ENCODE data around the gene FBLN5. TPM values are rescaled to one million over a fixed set of nuclear protein-coding genes. Genes with fewer than 3 reads are reported as not detected.

Gene FBLN5
- total RNA-seq, 1 experiment from 2014 or later = 1.0 TPM

- Histone ChIP-seq H3K9me3 (ENCODE audit: control insufficient read depth, low read depth, low read length) (no peaks in the 10 kb centered on the region), H4K91ac (ENCODE audit: insufficient read length, low read depth, low read length) (no peak overlapping the region), H3K79me2 (ENCODE audit: insufficient read depth, low read length) (no peaks in the 10 kb centered on the region), H3K14ac (ENCODE audit: insufficient read depth, low read length) (no peak overlapping the region), H4K8ac (replicated peaks; ENCODE audit: insufficient read length, low read depth, low read length) (no peak overlapping the region), H3K56ac (ENCODE audit: insufficient read length, low read depth, low read length) (no peak overlapping the region), H2BK15ac (ENCODE audit: low read depth, low read length) (no peak overlapping the region), H2AK5ac (ENCODE audit: insufficient read length, low read length) (no peak overlapping the region), H3K4me2 (ENCODE audit: insufficient read depth, insufficient read length, low read length) (no peak overlapping the region), H3K18ac (ENCODE audit: insufficient read length, low read depth, low read length) (no peak overlapping the region), H3K79me1 (ENCODE audit: insufficient read depth, low read depth, low read length, poor library complexity, severe bottlenecking) (no peaks in the 10 kb centered on the region), H4K5ac (ENCODE audit: insufficient read length, low read depth, low read length) (no peak overlapping the region), H3K4ac (ENCODE audit: low read depth, low read length) (no peak overlapping the region), H3K4me1 (ENCODE audit: insufficient read depth, low read length) (no peaks in the 10 kb centered on the region), H4K20me1 (ENCODE audit: control insufficient read depth, insufficient read depth, insufficient read length) (no peaks in the 10 kb centered on the region), H3K27me3 (ENCODE audit: insufficient read depth, low read length) (no peaks in the 10 kb centered on the region), H2BK5ac (ENCODE audit: insufficient read length, low read length) (peak overlapping the region; percentile 77), H2BK120ac (ENCODE audit: low read depth, low read length, poor library complexity, severe bottlenecking) (no peak overlapping the region), H3T11ph (ENCODE audit: low read length) (no peak overlapping the region), H3K9ac (ENCODE audit: extremely low read depth, insufficient read length, low read length) (no peak overlapping the region), H2BK12ac (ENCODE audit: insufficient read length, low read depth, low read length) (no peak overlapping the region), H2BK20ac (ENCODE audit: low read depth, low read length, poor library complexity, severe bottlenecking) (no peak overlapping the region), H3K23ac (ENCODE audit: insufficient read length, low read depth, low read length) (no peak overlapping the region), H2AFZ (ENCODE audit: low read length) (no peak overlapping the region), H3K27ac (ENCODE audit: insufficient read length, low read depth, low read length) (no peak overlapping the region), H3K23me2 (ENCODE audit: insufficient read length, low read depth, low read length, poor library complexity, severe bottlenecking) (no peaks in the 10 kb centered on the region)
- H3K36me3 Mint-ChIP-seq (ENCODE audit: insufficient read depth in 1 of 3, low read depth in 3 of 3) = peaks cover 6 to 14% (median 13%) of the 10 kb centered on the region in 3 experiments; a peak in 5 of 7 replicates
- H3K27ac Mint-ChIP-seq = peak overlapping the region in 2 of 3 experiments; percentile 0 to 26; a peak in 2 of 7 replicates
- no CpG with 5 or more reads among the region's 4 CpGs for WGBS (ENCODE audit: extremely low coverage, insufficient read length, low lambda C conversion rate)
- H3K9me3 Mint-ChIP-seq = no peaks in the 10 kb centered on the region
- H3K4me1 Mint-ChIP-seq = peaks cover 0 to 4% of the 10 kb centered on the region in 2 experiments; a peak in 1 of 4 replicates
- TF ChIP-seq CTCF (conservative IDR thresholded peaks at IDR 0.05) = no peak
- no peak for DNase-seq
- H3K4me3 Mint-ChIP-seq = no peak overlapping the region
- no peaks in the 10 kb centered on the region for H3K27me3 Mint-ChIP-seq (ENCODE audit: low read depth)
These were observed 17.2 kb upstream of the FBLN5 start for GRCh38 chr14:91964724-91965123.

Measured in H9 (cell line).